SK-N-SH (cell line): Measurements from ENCODE around the gene MESP1. TPM values are rescaled to one million over a fixed set of nuclear protein-coding genes. Genes with fewer than 3 reads are reported as not detected.

Source experiments
- CTCF ChIA-PET: fragments of 300-600, 350-600 bp; formaldehyde crosslinking; extraction: SDS; loops from one replicate; lab custom pipeline; 2021; lab: Yijun Ruan, JAX
- POLR2A ChIA-PET: fragments of 350-600 bp; sonication (Branson Sonifier 250); formaldehyde crosslinking; extraction: SDS; loops from one replicate; lab custom pipeline; 2020; ENCODE audit warnings: antibody characterized with exemption, inconsistent platforms; lab: Yijun Ruan, JAX
- DNase-seq: peaks from one replicate; pipeline ENCODE4 v3.0.0; 2012
- H2AFZ ChIP-seq: fragments of 200-600 bp; sonication (generic); 2 replicates; pipeline ENCODE4 v1.8.1; 2016; ENCODE audit warnings: antibody characterized with exemption, mild to moderate bottlenecking, low read depth
- H3F3A ChIP-seq: fragments of 200-600 bp; sonication (generic); replicated peaks from 2 replicates; pipeline ENCODE3; 2016; ENCODE audit warnings: antibody characterized with exemption, mild to moderate bottlenecking; ENCODE audit not compliant: insufficient read depth
- H3K27ac ChIP-seq, 2 experiments: fragments of 200-500 bp in 1 of 2; fragments of 200-600 bp in 1 of 2; sonication (Bioruptor generic) in 1 of 2; sonication (generic), shearing (Covaris generic) in 1 of 2; 2 replicates each; pipeline versions ENCODE4 v1.5.1 to v1.6.1; 2014 to 2016; ENCODE audit warnings: low read depth in 2 of 2, inconsistent platforms in 1 of 2, low read length in 1 of 2, mild to moderate bottlenecking in 1 of 2, mixed read lengths in 1 of 2
- H3K27me3 ChIP-seq: fragments of 200-600 bp; sonication (generic), shearing (Covaris generic); 2 replicates; pipeline ENCODE4 v1.6.1; 2016; ENCODE audit warnings: mixed run types; ENCODE audit not compliant: insufficient read depth
- H3K36me3 ChIP-seq, 2 experiments: fragments of 200-500 bp in 1 of 2; fragments of 200-600 bp in 1 of 2; sonication (Bioruptor generic) in 1 of 2; sonication (generic) in 1 of 2; replicated peaks in 1 of 2; 2 replicates each; pipeline versions ENCODE3 to v1.5.1; 2014 to 2016; ENCODE audit warnings: low read length in 1 of 2, mild to moderate bottlenecking in 1 of 2; ENCODE audit not compliant: insufficient read depth in 2 of 2, control insufficient read depth in 1 of 2
- H3K4me1 ChIP-seq, 2 experiments: fragments of 200-500 bp in 1 of 2; fragments of 200-600 bp in 1 of 2; sonication (Bioruptor generic) in 1 of 2; sonication (generic), shearing (Covaris generic) in 1 of 2; 2 replicates each; pipeline versions ENCODE4 v1.5.1 to v1.6.1; 2014 to 2016; ENCODE audit warnings: low read depth in 1 of 2, low read length in 1 of 2, mixed run types in 1 of 2; ENCODE audit not compliant: insufficient read depth in 2 of 2, control insufficient read depth in 1 of 2
- H3K4me2 ChIP-seq: fragments of 200-600 bp; sonication (generic), shearing (Covaris generic); 2 replicates; pipeline ENCODE4 v1.6.1; 2017; ENCODE audit warnings: mixed run types
- H3K4me3 ChIP-seq, 2 experiments: fragments of 200-500 bp in 1 of 2; fragments of 200-600 bp in 1 of 2; sonication (Bioruptor generic) in 1 of 2; sonication (generic), shearing (Covaris generic) in 1 of 2; 2 replicates each; pipeline versions ENCODE4 v1.5.1 to v1.8.1; 2014 to 2016; ENCODE audit warnings: low read depth in 2 of 2, inconsistent platforms in 1 of 2, low read length in 1 of 2, mild to moderate bottlenecking in 1 of 2, mixed read lengths in 1 of 2, moderate library complexity in 1 of 2
- H3K79me2 ChIP-seq: fragments of 200-600 bp; sonication (generic); 2 replicates; pipeline ENCODE4 v1.8.1; 2017; ENCODE audit warnings: mild to moderate bottlenecking; ENCODE audit not compliant: insufficient read depth
- H3K9ac ChIP-seq: fragments of 200-600 bp; sonication (generic); 2 replicates; pipeline ENCODE4 v1.6.1; 2017; ENCODE audit warnings: mixed run types
- H3K9me2 ChIP-seq: fragments of 200-600 bp; sonication (generic); 2 replicates; pipeline ENCODE4 v1.6.1; 2017; ENCODE audit warnings: mixed run types
- H3K9me3 ChIP-seq: fragments of 200-600 bp; sonication (generic); 2 replicates; pipeline ENCODE4 v1.6.1; 2017; ENCODE audit warnings: mixed run types, mild to moderate bottlenecking, moderate library complexity
- H4K20me1 ChIP-seq: fragments of 200-600 bp; sonication (generic); 2 replicates; pipeline ENCODE4 v1.6.1; 2017; ENCODE audit warnings: mild to moderate bottlenecking, mixed run types; ENCODE audit not compliant: insufficient read depth
- EZH2phosphoT487 ChIP-seq: fragments of 200-600 bp; sonication (generic); IDR thresholded peaks from 2 replicates; pipeline ENCODE4 v1.6.1; 2017; ENCODE audit warnings: low read depth, mixed run types, mild to moderate bottlenecking, antibody characterized with exemption, moderate library complexity, borderline replicate concordance
- FOSL2 ChIP-seq: IDR thresholded peaks from 2 replicates; pipeline ENCODE4 v1.4.0; 2012; ENCODE audit warnings: low read depth, mild to moderate bottlenecking, moderate library complexity, borderline replicate concordance
- GABPA ChIP-seq: IDR thresholded peaks from 2 replicates; pipeline ENCODE4 v1.4.0; 2012; ENCODE audit warnings: low read depth, mild to moderate bottlenecking
- GATA2 ChIP-seq: sonication (generic); formaldehyde crosslinking; IDR thresholded peaks from 2 replicates; pipeline ENCODE4 v1.5.0; 2020; ENCODE audit warnings: mild to moderate bottlenecking, missing genetic modification reagents
- JUND ChIP-seq: IDR thresholded peaks from 2 replicates; pipeline ENCODE4 v1.4.0; 2012
- NRF1 ChIP-seq: IDR thresholded peaks from 2 replicates; pipeline ENCODE4 v1.6.1; 2012; ENCODE audit warnings: low read depth, mild to moderate bottlenecking, low read length
- RCOR1 ChIP-seq: fragments of 150-350 bp; IDR thresholded peaks from 2 replicates; pipeline ENCODE4 v1.6.1; 2017; ENCODE audit warnings: antibody characterized with exemption, low read length
- REST ChIP-seq: IDR thresholded peaks from 2 replicates; pipeline ENCODE4 v1.6.1; 2012; ENCODE audit warnings: mild to moderate bottlenecking, low read depth, low read length, moderate library complexity
- SIN3A ChIP-seq: IDR thresholded peaks from 2 replicates; pipeline ENCODE4 v1.6.1; 2012; ENCODE audit warnings: low read depth, mild to moderate bottlenecking, low read length, moderate library complexity, borderline replicate concordance
- SMC3 ChIP-seq: IDR thresholded peaks from 2 replicates; pipeline ENCODE4 v1.6.1; 2012; ENCODE audit warnings: low read depth, low read length, improper control_type of control experiment
- TCF12 ChIP-seq: IDR thresholded peaks from 2 replicates; pipeline ENCODE4 v1.4.0; 2012
- TEAD4 ChIP-seq: IDR thresholded peaks from 2 replicates; pipeline ENCODE4 v1.4.0; 2012; ENCODE audit warnings: mild to moderate bottlenecking, borderline replicate concordance; ENCODE audit not compliant: insufficient read depth
- USF2 ChIP-seq: fragments of 150-350 bp; IDR thresholded peaks from 2 replicates; pipeline ENCODE4 v1.6.1; 2017; ENCODE audit warnings: antibody characterized with exemption, low read length, low read depth, borderline replicate concordance
- WGBS: methylation state at CpG from one replicate; pipeline ENCODE4 v1.1.6; 2017; ENCODE audit warnings: low lambda C conversion rate; 5-methylcytosine and 5-hydroxymethylcytosine counted together
- polyA plus RNA-seq, 3 experiments: library from polyadenylated mRNA; depleted of rRNA; stranded (reverse); fragments of >200 nt; gene quantifications; 2 replicates each; pipeline ENCODE4 v1.2.3, GENCODE V29; 2012
- TF ChIP-seq, protein P1 (sequence below): IDR thresholded peaks from 2 replicates; pipeline ENCODE4 v1.4.0; 2012; ENCODE audit warnings: low read depth, borderline replicate concordance
- TF ChIP-seq, protein P2 (sequence below): IDR thresholded peaks from 2 replicates; pipeline ENCODE4; 2012

MESP1 gene
- polyA plus RNA-seq, 1 of the 3 experiments (the other 2 are of a cell fraction) = 0.74 TPM

- ChIA-PET POLR2A (no interaction called here), CTCF (interaction anchor here (0.6 to 7.2 kb wide), 3 partner anchors 117 to 158 kb away, joined by 3 to 45 read pairs (median 3); no protein-coding TSS in a partner anchor)
- H3K79me2 ChIP-seq = no peaks in the 10 kb centered on the region
- DNase-seq = no peak
- no peak overlapping the region for H3K4me3 ChIP-seq
- peaks cover 2% of the 10 kb centered on the region for H3F3A ChIP-seq
- no peaks in the 10 kb centered on the region for H3K9me3 ChIP-seq
- H3K4me2 ChIP-seq = no peak overlapping the region
- H3K4me1 ChIP-seq = peaks cover 0 to 19% of the 10 kb centered on the region in 2 experiments; a peak in 1 of 4 replicates
- H3K9me2 ChIP-seq = no peaks in the 10 kb centered on the region
- H3K27ac ChIP-seq = no peak overlapping the region
- H4K20me1 ChIP-seq = no peaks in the 10 kb centered on the region
- H3K9ac ChIP-seq = no peak overlapping the region
- no peaks in the 10 kb centered on the region for H3K36me3 ChIP-seq
- no peaks in the 10 kb centered on the region for H3K27me3 ChIP-seq
- TF ChIP-seq USF2 = no peak
- no peak for TF ChIP-seq RCOR1
- TF ChIP-seq JUND = no peak
- TF ChIP-seq FOSL2 = no peak
- TF ChIP-seq, protein P1, sequence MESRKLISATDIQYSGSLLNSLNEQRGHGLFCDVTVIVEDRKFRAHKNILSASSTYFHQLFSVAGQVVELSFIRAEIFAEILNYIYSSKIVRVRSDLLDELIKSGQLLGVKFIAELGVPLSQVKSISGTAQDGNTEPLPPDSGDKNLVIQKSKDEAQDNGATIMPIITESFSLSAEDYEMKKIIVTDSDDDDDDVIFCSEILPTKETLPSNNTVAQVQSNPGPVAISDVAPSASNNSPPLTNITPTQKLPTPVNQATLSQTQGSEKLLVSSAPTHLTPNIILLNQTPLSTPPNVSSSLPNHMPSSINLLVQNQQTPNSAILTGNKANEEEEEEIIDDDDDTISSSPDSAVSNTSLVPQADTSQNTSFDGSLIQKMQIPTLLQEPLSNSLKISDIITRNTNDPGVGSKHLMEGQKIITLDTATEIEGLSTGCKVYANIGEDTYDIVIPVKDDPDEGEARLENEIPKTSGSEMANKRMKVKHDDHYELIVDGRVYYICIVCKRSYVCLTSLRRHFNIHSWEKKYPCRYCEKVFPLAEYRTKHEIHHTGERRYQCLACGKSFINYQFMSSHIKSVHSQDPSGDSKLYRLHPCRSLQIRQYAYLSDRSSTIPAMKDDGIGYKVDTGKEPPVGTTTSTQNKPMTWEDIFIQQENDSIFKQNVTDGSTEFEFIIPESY = no peak
- no peak for TF ChIP-seq REST
- no peak for TF ChIP-seq TEAD4
- TF ChIP-seq NRF1 = no peak
- no peak for TF ChIP-seq GATA2 (CRISPR knock-in tag)
- TF ChIP-seq, protein P2, sequence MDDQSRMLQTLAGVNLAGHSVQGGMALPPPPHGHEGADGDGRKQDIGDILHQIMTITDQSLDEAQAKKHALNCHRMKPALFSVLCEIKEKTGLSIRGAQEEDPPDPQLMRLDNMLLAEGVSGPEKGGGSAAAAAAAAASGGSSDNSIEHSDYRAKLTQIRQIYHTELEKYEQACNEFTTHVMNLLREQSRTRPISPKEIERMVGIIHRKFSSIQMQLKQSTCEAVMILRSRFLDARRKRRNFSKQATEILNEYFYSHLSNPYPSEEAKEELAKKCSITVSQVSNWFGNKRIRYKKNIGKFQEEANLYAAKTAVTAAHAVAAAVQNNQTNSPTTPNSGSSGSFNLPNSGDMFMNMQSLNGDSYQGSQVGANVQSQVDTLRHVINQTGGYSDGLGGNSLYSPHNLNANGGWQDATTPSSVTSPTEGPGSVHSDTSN = no peak
- no peak for TF ChIP-seq GABPA
- TF ChIP-seq TCF12 = no peak
- no peak for TF ChIP-seq SMC3
- TF ChIP-seq SIN3A = no peak
- no peak for TF ChIP-seq EZH2phosphoT487
- WGBS = 88% methylated on average over 4 of the region's 4 CpGs
- no peak overlapping the region for H2AFZ ChIP-seq
Measured at GRCh38 chr15:89755701-89756100, 4.7 kb upstream of the MESP1 start.
